Stimulated activated CD8-positive, alpha-beta memory T cell treated with anti-CD3 and anti-CD28 coated beads, Interleukin-15, amount 100 ng/mL, for 48 hours (primary cell): ENCODE measurements around the gene ITGB1BP1.

Experiments used
- DNase-seq, 2 donors: peaks; one replicate each; pipeline ENCODE4 v3.0.0-alpha.2; 2020; ENCODE audit warnings: low read depth in 2 of 2

The ITGB1BP1 gene

DNA sequence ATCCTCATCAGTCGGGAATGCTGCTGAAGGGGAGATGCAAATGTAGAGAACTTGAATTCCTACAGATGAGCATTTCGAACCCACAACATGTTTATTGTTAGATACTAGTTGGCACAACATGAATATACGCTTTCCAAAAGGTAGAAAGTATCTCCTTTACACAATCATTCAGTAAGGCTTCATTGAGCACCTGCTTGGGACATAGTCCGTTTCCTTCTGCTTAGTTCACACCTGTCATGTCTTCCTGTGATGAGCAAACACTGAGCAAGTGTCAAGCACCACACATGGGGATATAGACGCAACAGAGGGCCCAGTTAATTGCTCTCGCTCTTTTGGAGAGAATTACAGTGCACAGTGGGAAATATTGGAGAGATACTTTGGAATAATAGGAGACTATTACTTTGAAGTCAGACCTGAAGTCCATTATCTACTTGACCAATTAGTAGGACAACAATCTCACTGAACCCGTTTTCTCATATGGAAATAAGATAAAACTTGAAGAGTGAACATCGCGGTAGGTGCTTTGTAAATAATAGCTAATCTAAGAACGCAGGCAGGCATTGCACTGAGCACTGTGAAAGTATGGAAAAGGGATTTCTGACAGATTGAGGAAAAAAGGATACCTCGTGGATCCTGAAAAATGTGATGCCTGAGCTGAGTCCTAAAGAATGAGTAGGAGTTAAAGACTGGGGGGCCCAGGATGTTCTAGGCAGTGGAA is 1.3 kb upstream of the ITGB1BP1 start:
- DNase-seq, result no peak

DNA sequence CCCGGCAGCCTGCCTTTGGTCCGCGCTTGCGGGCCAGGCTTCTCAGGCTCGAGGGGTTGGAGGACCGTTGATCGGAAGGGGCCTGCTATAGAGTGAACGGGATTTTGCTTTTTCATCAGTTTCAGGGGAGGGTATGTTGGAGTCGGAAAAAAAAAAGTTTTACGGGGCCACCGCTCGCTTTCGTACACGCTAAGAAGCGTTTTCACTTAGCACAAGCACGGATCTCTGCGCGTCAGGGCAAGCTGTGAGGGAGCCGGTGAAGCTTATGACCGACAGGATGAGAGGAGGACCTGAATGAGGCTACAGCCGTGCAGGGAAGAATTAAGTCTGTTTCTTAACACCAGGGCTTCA is 569 bp upstream of the ITGB1BP1 start:
- DNase-seq, result peak in 1 of 2 donors; percentile 8

DNA sequence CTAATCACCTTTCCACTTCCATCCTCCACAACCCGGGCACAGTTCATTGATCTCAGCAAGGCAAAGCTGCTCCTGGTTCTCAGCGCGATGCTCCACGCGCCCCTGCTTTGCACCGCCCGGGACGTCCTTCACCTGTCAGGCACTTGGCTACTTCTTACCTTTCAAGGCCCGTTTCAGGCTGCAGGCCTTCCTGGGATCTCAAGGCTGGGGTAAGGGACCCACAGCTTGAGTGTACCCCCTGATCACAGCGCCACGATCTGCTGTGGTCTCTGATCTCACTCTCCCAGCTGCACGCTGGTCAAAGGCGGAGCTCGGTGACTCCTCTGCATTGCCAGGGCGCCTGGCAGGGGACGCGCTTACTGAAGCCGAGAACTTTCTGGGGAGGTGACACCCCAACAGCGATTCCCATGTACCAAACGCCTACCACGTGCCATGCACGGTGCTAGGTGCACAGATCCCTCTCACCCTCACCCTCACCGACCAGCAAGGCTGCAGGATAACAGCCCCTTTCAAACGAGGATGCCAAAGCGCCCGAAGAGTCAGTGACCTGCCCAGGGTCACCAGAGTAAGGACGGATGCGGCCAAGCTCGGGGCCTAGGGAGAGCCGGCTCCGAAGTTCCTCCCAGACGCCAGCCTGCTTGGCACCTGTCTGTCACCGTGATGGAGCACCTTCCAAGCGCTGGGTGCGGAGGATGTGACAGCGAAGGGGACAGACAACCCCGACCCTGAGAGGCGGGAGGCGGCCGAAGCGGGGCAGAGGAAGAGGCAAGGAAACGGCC is 818 bp downstream of the ITGB1BP1 start:
- peak; percentile 23 to 47 for DNase-seq

DNA sequence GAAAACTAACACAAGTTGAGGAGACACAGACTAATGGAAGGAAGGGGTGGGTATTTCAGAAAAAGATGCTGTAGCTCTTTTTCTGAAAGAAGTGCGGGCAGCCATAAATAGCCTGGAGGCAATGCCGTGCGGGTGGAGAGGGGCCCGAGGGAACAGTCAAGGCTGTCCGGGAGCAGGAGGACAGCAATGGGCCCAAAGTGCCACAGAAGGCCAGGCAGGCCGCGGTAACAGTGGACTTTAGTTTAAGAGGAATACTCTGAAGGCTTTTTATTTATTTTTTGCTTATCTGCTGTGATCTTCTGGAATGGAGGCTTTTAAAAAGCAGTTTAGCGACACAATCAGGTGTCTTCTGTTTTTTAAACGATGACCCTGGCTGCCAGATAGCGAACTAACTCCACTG is 2.8 kb downstream of the ITGB1BP1 start:
- no peak for DNase-seq

DNA sequence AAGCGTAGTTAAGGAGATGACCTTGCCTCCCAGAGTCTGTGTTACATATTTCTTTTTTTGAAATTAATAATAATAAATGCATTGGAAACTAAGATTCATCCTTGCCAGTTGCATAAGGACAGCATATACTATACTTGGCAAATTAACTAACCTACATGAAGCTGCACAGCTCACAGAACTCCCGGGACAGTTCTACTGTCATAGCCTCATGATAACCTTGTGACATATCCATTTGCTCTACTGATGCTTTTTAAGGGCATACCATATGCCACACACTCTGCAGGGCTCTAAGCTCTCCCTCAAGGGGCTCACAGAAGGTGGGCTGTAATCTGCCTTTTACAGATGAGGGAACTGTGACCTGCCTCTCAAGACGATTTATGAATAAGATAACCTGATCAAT is 3.8 kb downstream of the ITGB1BP1 start:
- no peak for DNase-seq

DNA sequence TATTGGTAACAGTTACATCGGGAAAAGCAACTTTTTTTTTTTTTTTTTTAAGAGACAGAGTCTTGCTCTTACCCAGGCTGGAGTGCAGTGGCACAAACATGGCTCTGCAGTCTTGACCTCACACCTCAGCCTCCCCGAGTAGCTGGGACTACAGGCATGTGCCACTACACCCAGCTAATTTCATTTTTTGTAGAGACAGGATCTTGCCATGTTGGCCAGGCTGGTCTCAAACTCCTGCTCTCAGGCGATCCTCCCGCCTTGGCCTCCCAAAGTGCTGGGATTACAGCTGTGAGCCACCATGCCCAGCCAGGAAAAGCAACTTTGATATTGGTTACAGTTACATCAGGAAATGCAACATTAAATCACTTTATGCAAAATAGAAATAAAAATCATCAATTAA is 4.6 kb downstream of the ITGB1BP1 start:
- no peak for DNase-seq

DNA sequence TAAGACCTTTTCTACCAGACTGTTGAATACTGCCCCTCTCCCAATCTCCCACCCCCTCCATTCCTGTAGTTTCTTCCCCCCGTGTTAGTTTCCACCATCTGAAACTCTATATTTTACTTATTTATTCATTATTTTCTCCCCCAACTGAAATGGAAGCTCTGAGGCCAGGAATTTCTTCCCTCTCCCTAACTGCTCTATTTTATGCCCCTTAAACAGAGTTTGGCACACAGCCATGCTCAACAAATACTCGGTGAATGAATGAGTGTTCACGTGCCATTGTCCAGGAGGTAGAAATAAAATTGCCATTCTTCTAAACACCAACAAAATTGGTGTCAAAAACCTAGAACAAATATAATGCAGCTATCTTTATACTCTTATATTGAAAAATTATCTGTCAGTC is 5.6 kb downstream of the ITGB1BP1 start:
- no peak for DNase-seq

DNA sequence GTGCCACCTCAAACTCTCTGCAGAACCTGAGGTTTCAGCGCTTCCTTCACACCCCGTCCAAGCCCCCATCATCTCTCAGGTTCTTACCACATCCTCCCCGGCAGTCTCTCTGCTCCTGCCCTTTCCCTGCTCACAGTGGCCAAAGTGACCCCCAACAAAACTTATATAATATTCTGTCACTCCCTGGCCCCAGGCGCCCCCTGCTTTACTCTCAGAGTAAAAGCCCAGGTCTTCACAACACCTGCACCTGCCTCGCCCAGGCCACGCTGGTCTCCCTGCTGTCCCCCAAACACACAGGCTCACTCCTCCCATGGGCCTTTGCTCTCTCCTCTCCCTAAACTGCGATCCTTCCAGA is 6.4 kb downstream of the ITGB1BP1 start:
- DNase-seq, result no peak

DNA sequence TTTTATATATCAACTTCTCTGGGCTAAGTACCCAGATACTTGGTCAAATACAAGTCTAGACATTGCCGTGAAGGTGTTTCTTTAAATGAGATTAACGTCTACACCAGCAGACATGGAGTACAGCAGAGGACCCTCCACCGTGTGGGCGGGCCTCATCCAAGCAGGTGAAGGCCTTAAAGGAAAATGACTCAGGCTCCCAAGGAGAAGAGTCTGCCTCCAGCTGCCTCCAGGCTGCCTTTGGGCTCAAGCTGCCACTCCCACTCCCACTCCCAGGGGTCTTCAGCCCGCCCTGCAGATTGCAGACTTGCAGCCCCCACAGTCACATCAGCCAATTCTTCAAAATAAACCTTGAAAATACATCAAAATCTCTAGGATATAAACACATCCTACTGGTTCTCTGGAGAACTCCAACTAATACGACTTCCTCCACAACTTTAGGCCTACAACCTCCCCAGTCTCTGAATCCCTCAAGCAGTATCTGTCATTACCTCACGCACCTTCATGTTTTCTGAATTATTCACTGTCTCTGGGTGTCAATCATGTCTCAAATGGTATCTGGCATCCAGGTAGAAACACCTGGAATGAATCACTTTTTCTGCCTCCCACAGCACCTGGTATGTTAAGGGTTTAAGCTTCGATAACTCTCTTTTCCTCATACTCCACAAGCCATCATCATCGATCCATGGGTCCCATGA is 6.9 kb downstream of the ITGB1BP1 start:
- DNase-seq, result no peak

DNA sequence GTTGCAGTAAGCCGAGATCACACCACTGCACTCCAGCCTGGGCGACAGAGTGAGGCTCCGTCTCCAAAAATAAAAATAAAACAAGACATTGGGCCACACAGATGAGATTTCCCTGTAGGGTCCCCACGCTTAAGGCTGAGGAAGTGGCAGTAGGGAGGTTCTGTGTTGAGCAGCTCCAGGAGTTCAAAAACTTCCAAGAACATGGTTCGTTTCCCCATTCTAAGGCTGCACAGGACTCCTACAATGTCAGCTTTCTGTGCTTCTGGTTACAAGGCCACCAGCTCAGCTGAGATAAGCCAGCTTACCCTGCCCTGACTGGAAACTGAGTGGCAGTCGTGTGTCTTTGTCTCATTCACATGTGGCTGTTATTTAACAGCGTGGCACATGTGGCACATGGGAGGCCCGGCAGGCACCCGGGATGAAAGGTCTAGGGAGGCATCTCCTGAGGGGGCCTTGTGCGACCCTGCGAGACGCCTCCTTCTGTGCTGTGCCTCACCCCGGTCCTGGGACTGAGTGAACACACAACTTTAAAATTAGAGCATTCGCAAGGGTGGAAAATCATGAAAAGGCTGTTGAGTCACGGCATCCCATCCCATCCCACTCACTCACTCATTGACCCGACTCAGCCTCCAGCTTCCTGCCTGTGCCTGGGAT is 7.7 kb downstream of the ITGB1BP1 start:
- no peak for DNase-seq

DNA sequence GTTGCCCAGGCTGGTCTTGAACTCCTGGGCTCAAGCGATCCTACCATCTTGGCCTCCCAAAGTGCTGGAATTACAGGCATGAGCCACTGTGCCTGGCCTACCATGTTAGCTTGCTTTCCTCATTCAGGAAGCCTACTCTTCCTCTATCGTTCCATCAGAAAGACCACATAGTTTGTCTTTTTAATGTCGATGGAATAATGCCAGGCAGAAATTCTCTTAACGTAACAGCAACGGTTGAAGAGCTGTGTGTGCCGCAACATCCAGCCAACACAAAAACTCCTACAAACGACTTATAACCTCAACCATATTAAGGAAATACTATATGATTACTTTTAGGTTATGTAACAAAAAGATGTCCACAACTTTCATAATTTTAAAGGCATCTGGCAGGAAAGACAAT is 10.5 kb downstream of the ITGB1BP1 start:
- no peak for DNase-seq

DNA sequence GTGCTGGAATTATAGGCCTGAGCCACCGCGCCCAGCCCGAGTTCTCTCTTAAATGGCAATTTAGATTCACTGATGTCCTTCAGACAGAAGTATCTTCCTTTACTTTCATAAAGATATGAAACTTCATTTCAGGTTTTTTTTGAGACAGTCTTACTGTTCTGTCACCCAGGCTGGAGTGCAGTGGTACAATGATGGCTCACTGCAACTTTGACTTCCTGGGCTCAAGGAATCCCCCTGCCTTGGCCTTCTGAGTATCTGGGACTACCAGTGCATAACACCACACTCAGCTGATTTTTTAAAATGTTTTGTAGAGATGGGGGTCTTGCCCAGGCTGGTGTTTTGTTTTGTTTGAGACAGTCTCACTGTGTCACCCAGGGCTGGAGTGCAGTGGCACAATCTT is 13.2 kb downstream of the ITGB1BP1 start:
- DNase-seq, result no peak

DNA sequence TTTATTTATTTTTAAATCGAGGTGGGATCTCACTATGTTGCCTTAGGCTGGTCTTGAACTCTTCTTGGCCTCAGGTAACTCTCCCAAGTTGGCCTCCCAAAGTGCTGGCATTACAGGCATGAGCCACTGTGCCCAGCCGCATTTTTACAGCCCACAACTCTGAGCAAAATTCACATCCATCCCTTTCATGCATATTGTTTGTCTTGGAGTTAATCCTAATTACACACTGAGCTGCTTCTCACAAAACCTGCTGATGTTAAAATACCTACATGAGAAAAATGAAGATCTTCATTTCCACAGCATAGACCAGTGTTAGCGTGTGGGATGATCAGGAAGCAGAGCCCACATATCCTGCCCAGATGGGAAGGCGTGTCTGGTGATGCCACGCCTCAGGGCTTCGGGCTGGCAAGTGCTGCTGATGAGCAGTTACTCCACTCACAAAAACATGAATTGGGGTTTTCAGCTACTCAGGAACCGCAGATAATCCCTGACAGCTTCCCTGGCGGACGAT is 14.6 kb downstream of the ITGB1BP1 start:
- DNase-seq, result no peak

DNA sequence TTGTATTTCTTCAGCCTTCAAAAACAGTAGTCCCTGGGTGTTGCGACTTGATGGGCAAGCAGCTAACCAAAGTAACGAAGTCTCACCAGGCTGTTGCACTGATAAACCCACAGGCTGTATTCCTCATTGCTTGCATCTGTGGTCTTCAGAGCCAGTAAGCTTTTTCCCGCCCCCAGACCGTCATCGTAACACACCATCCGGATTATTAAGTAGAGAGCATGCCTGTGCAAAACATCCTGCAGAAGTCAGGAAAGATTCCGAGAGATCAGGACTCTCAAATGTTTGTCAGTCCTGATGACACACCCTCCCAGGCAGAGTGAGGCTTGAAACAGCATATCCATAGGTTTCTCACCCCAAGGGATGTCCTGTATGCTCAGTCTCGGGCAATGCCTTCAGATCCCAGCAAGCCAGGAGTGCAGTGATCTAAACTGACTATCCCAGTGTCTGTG is 15.9 kb downstream of the ITGB1BP1 start:
- DNase-seq, result no peak

DNA sequence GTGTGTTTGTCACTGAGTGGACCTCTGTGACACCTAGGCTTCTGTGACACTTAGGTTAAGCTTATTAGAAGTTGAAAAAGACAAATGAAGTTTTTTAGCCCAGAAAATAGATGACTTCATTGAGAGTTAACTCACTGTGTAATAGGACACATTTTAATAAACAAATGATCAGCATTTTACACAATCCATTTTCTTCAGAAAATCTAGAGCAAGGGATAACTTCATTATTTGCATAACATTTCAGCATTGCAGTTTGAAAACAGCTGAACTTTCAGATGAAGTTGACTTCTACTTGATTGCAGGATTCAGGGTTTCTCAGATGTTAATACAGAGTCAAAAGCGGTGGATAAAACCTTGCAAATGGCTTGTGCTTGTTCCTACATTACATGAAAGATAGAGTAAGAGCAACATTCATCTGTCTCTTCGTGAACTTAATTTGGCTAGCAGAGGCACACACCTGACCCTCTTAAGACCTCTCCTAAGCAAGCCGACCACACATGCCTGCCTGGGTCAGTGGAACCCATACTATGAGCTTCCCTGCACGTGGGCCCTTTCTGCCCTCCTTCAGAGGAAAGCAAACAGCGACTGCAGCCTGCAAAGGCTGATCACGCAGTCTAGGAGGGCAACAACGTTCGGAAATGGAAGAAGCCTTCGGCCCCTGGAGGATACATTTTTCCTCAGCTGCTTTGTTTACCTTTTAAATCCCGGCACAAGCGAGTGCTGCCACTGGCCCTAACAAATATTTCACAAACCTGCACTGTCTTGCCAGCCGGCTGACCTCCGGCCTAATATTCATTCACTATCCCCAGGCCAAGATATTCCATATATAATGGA is 16.6 kb downstream of the ITGB1BP1 start:
- no peak for DNase-seq

DNA sequence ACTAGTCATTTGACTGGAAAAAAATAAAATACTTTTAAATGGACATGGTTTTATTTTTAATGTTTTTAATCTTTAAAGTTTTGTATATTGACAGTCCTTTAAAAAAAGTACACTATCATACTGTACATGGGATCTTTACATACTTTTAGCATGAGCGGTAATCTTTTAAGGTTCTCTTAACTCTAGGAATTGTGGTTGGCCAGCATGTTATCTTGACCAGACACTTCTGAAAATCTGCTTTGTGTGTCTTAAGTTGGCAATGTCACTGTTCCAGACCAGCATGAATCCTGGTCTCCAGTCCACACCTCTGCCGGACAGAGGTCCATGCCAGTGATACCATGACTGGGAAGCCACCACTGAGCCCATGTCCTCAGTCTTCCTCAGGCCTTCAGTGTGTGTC is 17.7 kb downstream of the ITGB1BP1 start:
- no peak for DNase-seq

DNA sequence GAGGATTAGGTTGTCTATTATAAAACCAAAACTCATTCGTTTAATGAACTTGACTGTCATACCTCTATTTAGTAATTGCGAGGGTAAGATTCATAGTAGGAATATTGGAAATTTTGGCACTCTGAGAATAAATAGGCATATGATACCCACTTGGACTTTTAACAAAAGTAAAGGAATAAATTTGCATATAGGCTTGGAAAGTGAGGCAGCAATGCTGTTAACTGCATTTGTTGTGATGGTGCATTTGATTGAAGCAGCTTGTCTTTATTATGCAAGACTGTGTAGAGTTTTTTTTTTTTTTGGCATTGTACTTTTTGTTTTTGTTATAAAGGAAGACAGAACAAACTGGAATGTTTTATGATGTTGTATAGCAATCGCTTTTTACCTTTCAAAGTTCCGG is 18.9 kb downstream of the ITGB1BP1 start:
- no peak for DNase-seq

DNA sequence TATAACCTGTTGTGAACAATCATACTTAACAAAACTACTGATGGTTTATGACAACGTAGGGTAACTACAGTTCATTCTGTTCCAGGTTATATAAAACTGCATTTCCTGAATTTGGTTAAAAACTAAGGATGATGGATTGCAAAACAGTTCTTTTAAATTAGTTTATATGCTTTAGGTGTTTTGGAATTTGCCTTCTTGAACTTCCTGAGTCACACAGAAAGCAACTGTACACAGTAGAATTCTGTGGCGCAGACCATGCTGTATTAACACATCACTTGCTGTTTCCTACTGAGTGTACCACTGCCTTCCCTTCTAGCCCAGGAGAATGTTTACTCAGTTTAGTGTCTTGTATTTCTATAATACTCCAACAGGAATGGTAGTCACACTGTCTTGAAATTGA is 19.4 kb downstream of the ITGB1BP1 start:
- no peak for DNase-seq

DNA sequence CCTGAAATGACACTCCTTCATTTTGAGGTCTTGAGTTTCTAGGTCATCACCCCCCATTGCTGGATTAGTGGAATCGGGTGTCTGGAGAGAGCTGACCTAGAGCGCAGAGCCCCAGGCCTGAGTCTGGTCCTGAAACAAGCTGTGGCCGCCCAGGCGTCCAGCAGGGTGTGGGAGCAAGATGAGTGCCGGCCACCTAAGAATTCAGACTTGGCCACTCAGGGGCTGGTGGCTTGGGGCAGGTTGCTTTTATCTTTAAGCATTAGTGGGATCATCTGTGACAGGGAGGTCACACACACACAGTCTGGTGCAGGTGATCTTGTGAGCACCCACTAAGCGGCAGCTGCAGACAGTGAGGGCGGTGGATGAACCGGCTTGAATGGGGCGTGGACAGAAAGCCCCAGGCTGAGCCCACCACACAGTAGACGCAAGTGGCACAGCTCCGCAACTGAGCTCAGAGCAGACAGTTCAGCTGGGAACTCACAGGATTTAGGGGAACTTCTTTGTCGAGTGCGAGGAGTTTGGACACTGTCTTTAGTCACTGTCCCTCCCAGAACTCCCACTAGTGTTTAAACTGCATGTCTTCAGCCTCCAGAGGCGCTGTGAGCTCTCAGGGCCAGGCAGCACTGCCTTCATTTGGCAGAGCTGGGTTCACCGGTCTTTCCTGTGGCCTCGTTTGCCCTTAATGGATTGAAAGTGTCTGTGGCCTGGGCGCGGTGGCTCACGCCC is 21.5 kb downstream of the ITGB1BP1 start:
- DNase-seq, result no peak

DNA sequence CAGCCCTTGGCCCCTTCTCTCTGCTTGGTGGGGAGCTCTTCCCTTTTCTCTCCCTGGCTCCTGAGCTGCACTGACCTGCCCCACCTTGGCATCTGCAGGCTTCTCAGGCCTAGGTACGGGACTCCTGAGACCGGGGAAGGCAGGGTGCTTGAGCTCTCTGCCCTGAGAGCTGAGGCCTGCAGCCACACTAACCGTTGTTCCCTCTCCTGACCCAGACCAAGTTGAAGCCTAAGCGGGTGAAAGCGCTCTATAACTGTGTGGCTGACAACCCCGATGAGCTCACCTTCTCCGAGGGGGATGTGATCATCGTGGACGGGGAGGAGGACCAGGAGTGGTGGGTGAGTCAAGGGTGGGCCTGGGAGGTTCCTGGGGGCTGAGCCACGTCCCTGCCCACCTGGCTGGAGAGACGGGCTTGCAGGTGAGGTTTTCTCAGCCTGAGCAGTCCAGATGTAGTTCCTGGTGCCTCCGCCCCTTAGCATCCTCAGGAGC is 22.2 kb downstream of the ITGB1BP1 start:
- no peak for DNase-seq
